Loucy (cell line): ENCODE results near the gene SAG.

Experiments used
- H2AFZ ChIP-seq: fragments of 200-600 bp; sonication (generic); 2 replicates; pipeline ENCODE4 v1.6.0; 2016; ENCODE audit warnings: antibody characterized with exemption, mild to moderate bottlenecking, low read length, moderate library complexity
- H3F3A ChIP-seq: fragments of 200-600 bp; 2 replicates; pipeline ENCODE4 v1.6.0; 2016; ENCODE audit warnings: antibody characterized with exemption, low read depth, mild to moderate bottlenecking
- H3K27me3 ChIP-seq: fragments of 200-600 bp; sonication (generic); 2 replicates; pipeline ENCODE4 v1.6.1; 2014; ENCODE audit warnings: low read length, mild to moderate bottlenecking; ENCODE audit not compliant: insufficient read depth, poor library complexity, severe bottlenecking
- H3K36me3 ChIP-seq: fragments of 200-600 bp; sonication (generic); 2 replicates; pipeline ENCODE4 v1.6.1; 2016; ENCODE audit warnings: low read length; ENCODE audit not compliant: insufficient read depth
- H3K4me1 ChIP-seq: fragments of 200-600 bp; sonication (generic); 2 replicates; pipeline ENCODE4 v1.5.1; 2014; ENCODE audit warnings: low read length, mild to moderate bottlenecking; ENCODE audit not compliant: insufficient read depth, poor library complexity, severe bottlenecking
- H3K4me2 ChIP-seq: fragments of 200-600 bp; sonication (generic); 2 replicates; pipeline ENCODE4 v1.6.0; 2014; ENCODE audit warnings: antibody characterized with exemption, low read length, low read depth, mild to moderate bottlenecking; ENCODE audit not compliant: poor library complexity, severe bottlenecking
- H3K4me3 ChIP-seq: fragments of 200-600 bp; sonication (generic); 2 replicates; pipeline ENCODE4 v1.5.1; 2014; ENCODE audit warnings: low read length, mild to moderate bottlenecking, mixed read lengths; ENCODE audit not compliant: poor library complexity, severe bottlenecking
- H3K79me2 ChIP-seq: fragments of 200-600 bp; sonication (generic); 2 replicates; pipeline ENCODE4 v1.6.1; 2014; ENCODE audit warnings: low read length; ENCODE audit not compliant: insufficient read depth
- H3K9ac ChIP-seq: fragments of 200-600 bp; sonication (generic); 2 replicates; pipeline ENCODE4 v1.6.0; 2014; ENCODE audit warnings: mild to moderate bottlenecking, low read depth, low read length, moderate library complexity; ENCODE audit not compliant: poor library complexity, severe bottlenecking
- H3K9me2 ChIP-seq: fragments of 200-600 bp; sonication (generic); replicated peaks from 2 replicates; pipeline ENCODE4 v1.6.1; 2016; ENCODE audit warnings: low read depth, low read length, mixed read lengths
- H3K9me3 ChIP-seq: fragments of 200-600 bp; sonication (generic); 2 replicates; pipeline ENCODE4 v1.6.1; 2014; ENCODE audit warnings: mild to moderate bottlenecking, antibody characterized with exemption, low read length, low read depth; ENCODE audit not compliant: insufficient read depth
- H4K20me1 ChIP-seq: fragments of 200-600 bp; sonication (generic); 2 replicates; pipeline ENCODE4 v1.6.0; 2014; ENCODE audit warnings: antibody characterized with exemption, low read length, mild to moderate bottlenecking; ENCODE audit not compliant: insufficient read depth, poor library complexity, severe bottlenecking
- CTCF ChIP-seq: fragments of 200-600 bp; sonication (generic); conservative IDR thresholded peaks from 2 replicates; pipeline ENCODE4 v1.5.1; 2014; ENCODE audit warnings: mild to moderate bottlenecking, antibody characterized with exemption, low read length
- EZH2phosphoT487 ChIP-seq: fragments of 200-600 bp; IDR thresholded peaks from 2 replicates; pipeline ENCODE4 v1.6.1; 2018; ENCODE audit warnings: antibody characterized with exemption, mild to moderate bottlenecking, moderate library complexity, borderline replicate concordance

SAG gene

GRCh38 chr2:233300401-233300800 lies 7.2 kb upstream of the SAG start:
- no peaks in the 10 kb centered on the region for H3K4me1 ChIP-seq
- no peak overlapping the region for H3K4me3 ChIP-seq
- H3K79me2 ChIP-seq = no peaks in the 10 kb centered on the region
- H3K4me2 ChIP-seq = no peak overlapping the region
- no peak for TF ChIP-seq CTCF
- no peak for TF ChIP-seq EZH2phosphoT487
- H3K9me2 ChIP-seq = no peaks in the 10 kb centered on the region
- H3F3A ChIP-seq = no peaks in the 10 kb centered on the region
- no peaks in the 10 kb centered on the region for H3K27me3 ChIP-seq
- no peak overlapping the region for H3K9ac ChIP-seq
- H3K36me3 ChIP-seq = peaks cover 9% of the 10 kb centered on the region; the same call in 1 of the 2 replicates
- H4K20me1 ChIP-seq = no peaks in the 10 kb centered on the region
- no peaks in the 10 kb centered on the region for H3K9me3 ChIP-seq
- no peak overlapping the region for H2AFZ ChIP-seq

GRCh38 chr2:233301248-233301647 lies 6.4 kb upstream of the SAG start:
- Histone ChIP-seq H2AFZ (no peak overlapping the region), H3F3A (no peaks in the 10 kb centered on the region), H3K4me2 (no peak overlapping the region), H3K36me3 (peaks cover under 1% of the 10 kb centered on the region; the same call in 1 of the 2 replicates), H3K9me3 (no peaks in the 10 kb centered on the region), H3K4me1 (no peaks in the 10 kb centered on the region), H3K9ac (no peak overlapping the region), H3K27me3 (no peaks in the 10 kb centered on the region), H3K9me2 (no peaks in the 10 kb centered on the region), H4K20me1 (no peaks in the 10 kb centered on the region), H3K4me3 (no peak overlapping the region), H3K79me2 (no peaks in the 10 kb centered on the region)
- TF ChIP-seq CTCF = no peak
- no peak for TF ChIP-seq EZH2phosphoT487

GRCh38 chr2:233301811-233302210 lies 5.8 kb upstream of the SAG start:
- H2AFZ ChIP-seq = no peak overlapping the region
- no peaks in the 10 kb centered on the region for H3K79me2 ChIP-seq
- TF ChIP-seq CTCF (no peak), EZH2phosphoT487 (no peak)
- H4K20me1 ChIP-seq = no peaks in the 10 kb centered on the region
- H3K9me2 ChIP-seq = no peaks in the 10 kb centered on the region
- H3K36me3 ChIP-seq = no peaks in the 10 kb centered on the region
- no peaks in the 10 kb centered on the region for H3K27me3 ChIP-seq
- no peaks in the 10 kb centered on the region for H3F3A ChIP-seq
- H3K4me1 ChIP-seq = no peaks in the 10 kb centered on the region
- H3K9me3 ChIP-seq = no peaks in the 10 kb centered on the region
- no peak overlapping the region for H3K4me3 ChIP-seq
- H3K4me2 ChIP-seq = no peak overlapping the region
- H3K9ac ChIP-seq = no peak overlapping the region
